ENCODE data around the gene CHD2. TPM values are rescaled to one million over a fixed set of nuclear protein-coding genes. Genes with fewer than 3 reads are reported as not detected.

Gene CHD2
- total RNA-seq, result 10 to 100 TPM; 63.9 to 70.0 TPM

DNA sequence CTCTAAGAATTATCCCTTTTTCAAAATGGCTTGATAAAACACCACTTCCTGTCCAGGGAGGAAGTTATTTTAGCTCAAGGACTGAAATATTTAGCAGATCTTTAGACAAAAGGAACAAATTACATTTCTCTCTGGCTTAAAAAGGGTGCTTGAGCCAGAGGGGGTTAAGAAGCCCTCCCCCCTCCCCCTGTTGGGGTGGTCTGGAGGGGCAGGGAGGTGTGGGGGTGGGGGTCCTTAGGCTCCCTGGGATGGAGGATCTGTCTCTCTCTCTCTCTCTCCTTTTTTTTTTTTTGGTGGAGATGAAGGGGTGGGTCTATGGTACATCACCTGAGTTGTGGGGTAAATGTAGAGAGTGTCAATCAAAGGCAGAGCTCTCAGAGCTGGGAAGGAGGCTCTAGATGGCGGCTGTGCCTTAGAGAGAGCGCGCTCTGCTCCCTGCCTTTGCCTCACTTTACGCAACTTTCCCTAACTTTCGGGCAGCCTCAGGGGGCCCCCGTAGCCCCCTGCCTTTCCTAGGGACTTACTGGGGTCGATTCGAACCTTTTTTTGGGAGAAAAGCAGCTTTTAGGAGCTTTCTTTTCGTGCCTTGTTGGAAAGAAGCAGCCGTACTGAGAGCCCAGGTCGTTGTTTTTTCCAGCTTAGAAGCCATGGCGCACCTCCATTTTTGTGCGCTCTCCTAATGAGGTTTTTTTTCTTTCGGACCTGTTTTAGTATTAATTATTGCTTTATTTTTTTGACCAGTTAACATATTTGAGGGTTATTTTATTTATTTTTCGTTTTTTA, at the start of gene CHD2:
Gene CHD2, plus strand, starts transcription at position 377 of the 783 bp plus-strand sequence. CDS start 914 bp downstream, outside the sequence.
- peak; percentile 74 to 98 (median 98) for TF ChIP-seq POLR2A (IDR thresholded peaks at IDR 0.05)
- TF ChIP-seq, protein P1, sequence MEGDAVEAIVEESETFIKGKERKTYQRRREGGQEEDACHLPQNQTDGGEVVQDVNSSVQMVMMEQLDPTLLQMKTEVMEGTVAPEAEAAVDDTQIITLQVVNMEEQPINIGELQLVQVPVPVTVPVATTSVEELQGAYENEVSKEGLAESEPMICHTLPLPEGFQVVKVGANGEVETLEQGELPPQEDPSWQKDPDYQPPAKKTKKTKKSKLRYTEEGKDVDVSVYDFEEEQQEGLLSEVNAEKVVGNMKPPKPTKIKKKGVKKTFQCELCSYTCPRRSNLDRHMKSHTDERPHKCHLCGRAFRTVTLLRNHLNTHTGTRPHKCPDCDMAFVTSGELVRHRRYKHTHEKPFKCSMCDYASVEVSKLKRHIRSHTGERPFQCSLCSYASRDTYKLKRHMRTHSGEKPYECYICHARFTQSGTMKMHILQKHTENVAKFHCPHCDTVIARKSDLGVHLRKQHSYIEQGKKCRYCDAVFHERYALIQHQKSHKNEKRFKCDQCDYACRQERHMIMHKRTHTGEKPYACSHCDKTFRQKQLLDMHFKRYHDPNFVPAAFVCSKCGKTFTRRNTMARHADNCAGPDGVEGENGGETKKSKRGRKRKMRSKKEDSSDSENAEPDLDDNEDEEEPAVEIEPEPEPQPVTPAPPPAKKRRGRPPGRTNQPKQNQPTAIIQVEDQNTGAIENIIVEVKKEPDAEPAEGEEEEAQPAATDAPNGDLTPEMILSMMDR (IDR thresholded peaks at IDR 0.05), result no peak
- Histone ChIP-seq H3K4me1 (peaks cover 50% of the 10 kb centered on the region), H3K27ac (peak within 1 kb of the TSS; percentile 59 to 99 (median 97)), H3K9me3 (no peaks in the 10 kb centered on the region), H3K4me3 (peak within 1 kb of the TSS; percentile 20 to 77), H3K27me3 (no peaks in the 10 kb centered on the region), H3K36me3 (replicated peaks in 1 of 2; ENCODE audit: insufficient read depth in 1 of 2, low read depth in 2 of 2) (no peaks in the 10 kb centered on the region)
- ATAC-seq, result peak; percentile 46
- intact Hi-C loops (cut with DNase I), result no loop called here
- peak; percentile 61 to 84 (median 73) for DNase-seq
- 0 to 1% methylated on average over 15 of the region's 15 CpGs for WGBS, 2 donors

DNA sequence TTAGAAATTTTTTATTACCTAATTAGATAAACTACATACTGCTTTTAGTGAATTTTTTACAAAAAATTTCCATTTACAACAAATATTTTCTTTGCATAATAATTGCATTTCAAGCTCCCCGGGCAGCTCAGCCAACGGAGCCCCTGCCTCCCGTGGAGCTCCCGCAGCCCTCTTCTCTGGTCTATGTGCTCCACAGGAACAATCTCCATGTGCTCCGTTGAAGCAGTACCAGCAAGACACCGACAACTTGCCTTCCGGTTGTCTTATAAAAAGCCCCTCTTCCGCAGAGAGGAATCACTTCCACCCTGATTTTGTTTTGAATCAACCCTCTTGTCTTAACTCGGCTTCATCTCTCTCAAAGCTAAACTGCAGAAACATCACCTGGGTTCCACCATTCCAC, 46.9 kb upstream of the CHD2 start:
- H3K4me1 ChIP-seq, result peaks cover 12% of the 10 kb centered on the region
- H3K36me3 ChIP-seq (replicated peaks in 1 of 2; ENCODE audit: insufficient read depth in 1 of 2, low read depth in 2 of 2), result no peaks in the 10 kb centered on the region
- TF ChIP-seq POLR2A (IDR thresholded peaks at IDR 0.05), result no peak
- TF ChIP-seq, protein P1 (IDR thresholded peaks at IDR 0.05), result no peak
- ATAC-seq, result no peak
- H3K27ac ChIP-seq, result no peak overlapping the region
- H3K9me3 ChIP-seq, result no peaks in the 10 kb centered on the region
- intact Hi-C loops (cut with DNase I), result no loop called here
- WGBS, 2 donors, result 79 to 87% methylated on average over 9 of the region's 9 CpGs
- DNase-seq, result no peak
- H3K4me3 ChIP-seq, result no peak overlapping the region
- no peaks in the 10 kb centered on the region for H3K27me3 ChIP-seq

DNA sequence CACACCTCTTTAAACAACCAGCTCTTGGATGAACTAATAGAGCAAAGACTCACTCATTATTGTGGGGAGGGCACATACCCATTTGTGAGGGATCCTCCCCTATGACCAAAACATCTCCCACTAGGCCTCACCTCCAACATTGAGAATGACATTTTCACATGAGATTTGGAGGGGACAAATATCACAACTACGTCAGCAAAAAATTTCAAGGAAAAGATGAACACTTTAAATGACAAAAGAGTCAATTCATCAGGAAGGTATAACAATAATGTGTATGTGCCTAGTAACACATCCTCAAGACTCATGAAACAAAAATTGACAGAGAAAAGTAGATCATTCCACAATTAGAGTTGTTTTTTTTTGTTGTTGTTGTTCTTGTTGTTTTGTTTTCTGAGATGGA, 38.4 kb upstream of the CHD2 start:
- Histone ChIP-seq H3K9me3 (no peaks in the 10 kb centered on the region), H3K27me3 (no peaks in the 10 kb centered on the region), H3K27ac (no peak overlapping the region), H3K36me3 (replicated peaks in 1 of 2; ENCODE audit: insufficient read depth in 1 of 2, low read depth in 2 of 2) (no peaks in the 10 kb centered on the region), H3K4me1 (no peaks in the 10 kb centered on the region), H3K4me3 (no peak overlapping the region)
- ATAC-seq (no peak), DNase-seq (no peak)
- intact Hi-C loops (cut with DNase I), result no loop called here
- TF ChIP-seq POLR2A (IDR thresholded peaks at IDR 0.05), result no peak
- TF ChIP-seq, protein P1 (IDR thresholded peaks at IDR 0.05), result no peak
- WGBS, 2 donors, result 97 to 100% methylated on average over 1 of the region's 1 CpG

DNA sequence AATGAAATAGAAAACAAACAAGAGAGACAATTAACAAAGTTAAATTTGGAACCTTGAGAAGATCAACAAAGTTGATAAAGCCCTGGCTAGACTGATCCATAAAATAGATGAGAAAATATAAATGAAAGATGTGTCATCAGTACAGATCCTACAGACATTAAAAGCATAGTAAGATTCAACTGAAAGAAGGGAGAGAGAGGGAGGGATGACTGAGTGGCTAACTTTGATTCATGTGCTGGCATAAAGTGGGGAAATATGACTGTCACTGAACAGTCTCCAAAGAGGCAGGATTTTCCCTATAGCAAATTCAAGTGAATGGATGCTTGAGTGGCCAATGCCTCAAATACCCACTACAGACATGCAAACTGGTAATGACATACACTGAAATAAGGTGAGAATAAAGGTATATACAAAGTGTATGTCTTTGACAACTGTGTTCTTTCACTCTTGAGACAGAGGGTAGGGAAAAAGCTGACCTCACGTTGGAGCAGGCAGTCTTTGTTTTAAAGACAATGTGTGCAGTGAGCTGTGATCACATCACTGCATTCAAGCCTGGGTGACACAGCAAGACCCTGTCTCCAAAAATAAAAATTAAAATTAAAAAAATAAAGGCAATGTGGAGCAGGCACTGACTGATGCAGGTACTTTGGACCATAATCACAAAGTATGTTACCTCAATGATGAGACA, 35.9 kb upstream of the CHD2 start:
- H3K9me3 ChIP-seq, result no peaks in the 10 kb centered on the region
- TF ChIP-seq POLR2A (IDR thresholded peaks at IDR 0.05), result no peak
- TF ChIP-seq, protein P1 (IDR thresholded peaks at IDR 0.05), result no peak
- H3K27me3 ChIP-seq, result no peaks in the 10 kb centered on the region
- no peaks in the 10 kb centered on the region for H3K4me1 ChIP-seq
- intact Hi-C loops (cut with DNase I), result no loop called here
- no peaks in the 10 kb centered on the region for H3K36me3 ChIP-seq (replicated peaks in 1 of 2; ENCODE audit: insufficient read depth in 1 of 2, low read depth in 2 of 2)
- ATAC-seq (no peak), DNase-seq (no peak)
- H3K4me3 ChIP-seq, result no peak overlapping the region
- H3K27ac ChIP-seq, result no peak overlapping the region
- 74 to 88% methylated on average over 1 of the region's 1 CpG for WGBS, 2 donors
